GM12875 (cell line): ENCODE results near the gene MRPS10.

Source experiments
- H3K4me3 ChIP-seq: one replicate; pipeline ENCODE4 v1.5.1; 2011; ENCODE audit warnings: low read depth, low read length, control low read depth
- TF ChIP-seq, protein P1 (sequence below): IDR thresholded peaks from 2 replicates; pipeline ENCODE4 v1.5.1; 2011; ENCODE audit warnings: low read depth, mild to moderate bottlenecking, control low read depth, inconsistent platforms, low read length, moderate library complexity, borderline replicate concordance; ENCODE audit not compliant: insufficient read depth

The MRPS10 gene

DNA sequence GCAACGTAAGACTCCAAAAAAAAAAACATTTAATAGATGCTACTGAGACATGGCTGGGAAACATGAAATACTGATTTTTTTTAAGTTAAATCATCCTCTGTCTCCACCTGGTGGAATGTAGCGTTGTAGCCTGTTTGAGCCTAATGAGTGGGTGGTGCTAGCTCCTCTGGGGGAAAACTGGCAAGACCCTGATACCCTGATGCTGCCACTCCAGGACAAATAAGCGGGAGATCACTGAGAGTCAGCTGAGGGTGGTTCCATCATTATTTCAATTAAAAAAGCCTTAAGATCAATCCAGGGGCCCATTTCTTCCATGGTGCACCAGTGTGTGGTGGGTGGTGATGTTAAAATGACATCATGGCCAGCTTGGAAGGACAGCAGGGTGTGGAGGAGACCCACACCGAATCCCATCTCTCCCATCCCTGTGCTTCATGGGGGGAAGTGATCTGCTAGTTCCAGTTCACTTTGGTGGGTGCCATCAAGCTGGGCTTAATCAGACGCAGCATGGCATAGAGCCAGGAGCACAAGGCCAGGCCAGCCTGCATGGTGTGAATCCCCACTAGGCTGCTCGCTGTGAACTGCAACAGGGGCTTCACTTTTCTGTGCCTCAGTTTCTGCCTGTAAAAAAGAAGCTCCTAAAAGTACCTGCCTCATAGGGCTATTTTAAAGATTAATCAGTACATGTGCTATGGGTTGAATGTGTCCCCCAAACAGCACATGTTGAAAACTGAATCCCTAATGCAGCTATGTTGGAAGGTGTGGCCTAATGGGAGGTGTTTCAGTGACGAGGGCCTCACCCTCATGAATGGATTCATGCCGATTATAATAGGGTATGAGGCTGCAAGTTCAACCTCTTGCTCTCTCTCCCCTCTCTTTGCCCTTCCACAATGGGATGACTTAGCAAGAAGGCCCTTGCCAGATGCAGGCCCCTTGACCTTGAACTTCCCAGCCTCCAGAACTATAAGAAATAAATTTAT, 13.0 kb upstream of the MRPS10 start:
- no peak overlapping the region for H3K4me3 ChIP-seq
- TF ChIP-seq, protein P1, sequence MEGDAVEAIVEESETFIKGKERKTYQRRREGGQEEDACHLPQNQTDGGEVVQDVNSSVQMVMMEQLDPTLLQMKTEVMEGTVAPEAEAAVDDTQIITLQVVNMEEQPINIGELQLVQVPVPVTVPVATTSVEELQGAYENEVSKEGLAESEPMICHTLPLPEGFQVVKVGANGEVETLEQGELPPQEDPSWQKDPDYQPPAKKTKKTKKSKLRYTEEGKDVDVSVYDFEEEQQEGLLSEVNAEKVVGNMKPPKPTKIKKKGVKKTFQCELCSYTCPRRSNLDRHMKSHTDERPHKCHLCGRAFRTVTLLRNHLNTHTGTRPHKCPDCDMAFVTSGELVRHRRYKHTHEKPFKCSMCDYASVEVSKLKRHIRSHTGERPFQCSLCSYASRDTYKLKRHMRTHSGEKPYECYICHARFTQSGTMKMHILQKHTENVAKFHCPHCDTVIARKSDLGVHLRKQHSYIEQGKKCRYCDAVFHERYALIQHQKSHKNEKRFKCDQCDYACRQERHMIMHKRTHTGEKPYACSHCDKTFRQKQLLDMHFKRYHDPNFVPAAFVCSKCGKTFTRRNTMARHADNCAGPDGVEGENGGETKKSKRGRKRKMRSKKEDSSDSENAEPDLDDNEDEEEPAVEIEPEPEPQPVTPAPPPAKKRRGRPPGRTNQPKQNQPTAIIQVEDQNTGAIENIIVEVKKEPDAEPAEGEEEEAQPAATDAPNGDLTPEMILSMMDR = no peak

DNA sequence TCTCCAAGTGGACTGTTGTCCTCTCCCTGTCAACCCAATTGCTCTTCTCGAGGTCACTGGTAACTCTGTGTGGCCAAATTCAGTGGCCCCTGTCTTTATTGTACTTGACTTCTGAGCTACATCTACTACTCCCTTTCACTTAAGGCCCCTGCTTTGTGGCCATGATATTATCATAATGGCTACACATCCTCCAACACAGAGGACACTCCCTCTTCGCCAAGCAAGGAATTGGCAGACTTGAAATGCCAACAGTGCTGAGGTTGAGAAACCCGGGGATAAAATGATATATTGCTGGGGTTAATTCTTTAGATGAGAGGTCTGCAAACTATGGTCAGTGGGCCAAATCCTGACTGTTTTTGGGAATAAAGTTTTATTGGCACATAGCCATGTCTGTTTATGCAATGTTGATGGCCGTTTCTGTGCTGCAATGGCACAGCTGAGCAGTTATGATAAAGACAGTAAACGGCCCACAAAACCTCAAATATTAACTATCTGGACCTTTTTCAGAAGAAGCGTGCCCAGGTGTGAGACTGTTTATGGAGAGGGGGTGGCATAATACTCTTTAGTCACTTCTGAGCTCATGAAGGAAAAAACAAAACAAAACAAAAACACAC, 12.0 kb upstream of the MRPS10 start:
- TF ChIP-seq, protein P1 = no peak

DNA sequence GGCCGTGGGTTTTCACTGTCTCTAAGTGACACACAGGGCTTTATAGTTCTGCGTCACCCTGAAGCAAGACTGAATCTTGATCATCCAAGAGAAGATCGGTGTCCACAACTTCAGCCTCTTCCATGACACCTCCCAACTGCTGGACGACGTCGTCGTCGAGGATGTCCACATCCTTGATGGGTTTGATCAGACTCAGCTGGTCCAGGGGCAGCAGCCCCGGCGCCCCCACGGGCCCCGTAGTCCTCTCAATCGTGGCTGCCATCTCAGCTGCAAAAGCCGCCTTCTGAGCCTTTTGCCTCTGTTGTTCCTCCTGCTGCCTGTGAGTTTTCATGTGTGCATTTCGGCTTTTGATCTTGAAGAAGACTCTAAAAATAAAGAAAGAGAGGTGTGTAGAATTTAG, 10.6 kb upstream of the MRPS10 start:
- no peak overlapping the region for H3K4me3 ChIP-seq
- TF ChIP-seq, protein P1 = no peak

More for the DNA sequence above, 12.0 kb upstream of the MRPS10 start:
- no peak overlapping the region for H3K4me3 ChIP-seq

DNA sequence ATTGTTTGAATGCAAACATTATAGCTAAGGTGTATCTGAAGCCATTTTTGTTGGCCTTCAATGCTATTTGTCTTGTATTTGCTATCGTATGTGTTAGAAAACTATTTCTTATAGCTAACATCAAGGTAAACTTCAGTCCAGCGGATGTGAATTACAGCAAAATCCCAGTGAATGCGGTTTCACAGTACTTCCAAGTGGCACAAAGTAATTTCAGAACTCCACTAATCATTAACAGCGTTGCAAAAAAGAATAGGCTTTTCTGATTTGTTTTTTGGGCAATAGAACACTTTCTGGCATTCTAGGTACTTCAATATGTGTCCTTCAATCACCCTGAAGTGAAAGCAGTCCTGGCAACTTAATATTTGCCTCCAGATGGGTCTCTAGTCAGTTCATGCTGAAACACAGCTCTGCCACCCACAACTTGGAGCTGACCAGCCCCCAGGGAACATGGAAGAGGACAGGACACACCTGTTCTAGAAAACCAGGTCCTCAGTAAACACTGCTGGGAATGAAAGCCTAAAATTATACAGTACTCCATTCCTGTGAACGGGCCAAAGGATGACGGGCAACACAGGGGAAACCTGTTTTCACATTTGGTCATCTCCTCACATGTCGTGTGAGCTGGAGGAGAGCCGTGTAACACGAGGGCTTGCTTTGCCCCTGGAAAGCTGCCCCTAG, 9.7 kb upstream of the MRPS10 start:
- no peak overlapping the region for H3K4me3 ChIP-seq
- TF ChIP-seq, protein P1 = no peak

DNA sequence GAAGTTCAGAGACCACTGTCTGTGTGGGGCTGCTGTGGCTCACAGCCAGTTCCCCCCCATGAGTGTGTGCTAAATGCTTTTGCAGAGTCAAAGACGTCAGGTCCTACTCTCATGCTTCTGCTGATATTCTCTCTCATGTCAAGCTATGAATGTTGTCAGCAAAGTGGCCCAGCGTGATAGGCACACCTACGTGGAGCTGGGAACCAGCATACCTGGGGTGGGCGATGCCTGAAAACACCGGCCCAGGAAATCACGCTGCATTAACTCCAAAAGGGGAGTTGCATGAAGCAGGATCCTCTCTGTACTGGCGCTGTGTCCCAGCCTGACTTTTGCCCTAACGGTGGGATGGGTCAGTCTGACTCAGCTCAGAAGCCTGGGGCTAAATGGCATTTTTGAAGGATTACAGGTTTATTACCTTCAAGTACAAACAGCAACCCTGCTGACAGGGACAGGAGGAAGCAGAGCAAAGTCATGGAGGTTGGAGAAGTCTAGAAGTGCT, 9.0 kb upstream of the MRPS10 start:
- TF ChIP-seq, protein P1 = no peak
- H3K4me3 ChIP-seq = no peak overlapping the region

DNA sequence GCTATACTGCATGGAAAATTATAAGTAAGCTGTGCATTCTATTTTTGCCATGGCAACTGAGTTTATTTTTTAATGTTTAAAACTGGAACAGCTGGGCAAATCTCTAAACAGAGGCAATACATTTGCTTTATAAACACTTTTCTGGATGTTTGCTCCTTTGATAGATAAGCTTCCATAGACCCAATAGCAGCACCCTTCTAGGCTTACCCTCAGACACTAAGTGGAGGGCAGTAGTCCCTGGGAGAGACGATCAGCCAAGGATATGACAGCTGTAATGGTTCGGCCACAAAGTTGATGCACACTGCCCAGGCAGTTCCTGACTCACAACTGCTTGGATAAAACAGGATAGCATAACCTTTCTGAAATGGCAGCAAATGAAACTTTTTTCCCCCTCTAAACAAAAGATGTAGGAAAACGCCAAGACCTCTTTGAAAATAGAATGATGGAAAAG, 8.5 kb upstream of the MRPS10 start:
- TF ChIP-seq, protein P1 = no peak
- no peak overlapping the region for H3K4me3 ChIP-seq
